Panc1 (cell line): ENCODE data around the gene VPS37B. TPM values are rescaled to one million over a fixed set of nuclear protein-coding genes. Genes with fewer than 3 reads are reported as not detected.

Source experiments
- ATAC-seq: fragments of 200-7000 bp; cut with Tn5 transposase; 2 replicates; pipeline ENCODE4 v1.9.1; 2020; ENCODE audit warnings: mild to moderate bottlenecking, moderate library complexity
- BruUV-seq: library from RNA; stranded (reverse); fragments of 400-500 nt; replicated peaks from 2 replicates; lab custom pipeline; 2021; lab: Mats Ljungman, UMichigan
- CTCF ChIA-PET: fragments of 300-600 bp; sonication (Branson Sonifier 250); formaldehyde crosslinking; loops from one replicate; lab custom pipeline; 2022; ENCODE audit warnings: antibody characterized with exemption; lab: Charles Lee
- POLR2A ChIA-PET: fragments of 300-600 bp; sonication (Branson Sonifier 250); formaldehyde crosslinking; loops from one replicate; lab custom pipeline; 2022; ENCODE audit warnings: antibody characterized with exemption; lab: Charles Lee
- DNase-seq: peaks from one replicate; pipeline ENCODE4 v3.0.0-alpha.2; 2010; ENCODE audit warnings: low read depth, low spot score
- H3K27ac ChIP-seq: 2 replicates; pipeline ENCODE4 v1.5.1; 2011; ENCODE audit warnings: mild to moderate bottlenecking, low read length, inconsistent platforms
- H3K27me3 ChIP-seq: fragments of 200-500 bp; sonication (Bioruptor generic); 2 replicates; pipeline ENCODE4 v1.6.0; 2014; ENCODE audit warnings: low read length, inconsistent platforms; ENCODE audit not compliant: control insufficient read depth, insufficient read depth
- H3K36me3 ChIP-seq: fragments of 200-500 bp; sonication (Bioruptor generic); 2 replicates; pipeline ENCODE4 v1.5.1; 2014; ENCODE audit warnings: inconsistent platforms, mild to moderate bottlenecking, low read length, moderate library complexity; ENCODE audit not compliant: control insufficient read depth, insufficient read depth
- H3K4me1 ChIP-seq: 2 replicates; pipeline ENCODE4 v1.5.1; 2011; ENCODE audit warnings: inconsistent platforms, mild to moderate bottlenecking, low read length, moderate library complexity; ENCODE audit not compliant: control insufficient read depth, insufficient read depth
- H3K4me3 ChIP-seq, 2 experiments: 2 replicates each; pipeline ENCODE4 v1.5.1; 2011 to 2012; ENCODE audit warnings: low read depth in 2 of 2, low read length in 2 of 2, mild to moderate bottlenecking in 2 of 2, inconsistent platforms in 1 of 2, moderate library complexity in 1 of 2
- H3K9me3 ChIP-seq: fragments of 200-500 bp; sonication (Bioruptor generic); 2 replicates; pipeline ENCODE4 v1.5.1; 2014; ENCODE audit warnings: low read depth, mild to moderate bottlenecking, inconsistent platforms, low read length, moderate library complexity; ENCODE audit not compliant: control insufficient read depth, insufficient read depth
- CTCF ChIP-seq: fragments of 450-650 bp; IDR thresholded peaks from 2 replicates; pipeline ENCODE4 v1.5.1; 2017; ENCODE audit warnings: mild to moderate bottlenecking
- POLR2AphosphoS5 ChIP-seq: IDR thresholded peaks from 2 replicates; pipeline ENCODE4 v1.6.1; 2012; ENCODE audit warnings: mild to moderate bottlenecking, low read depth, low read length, moderate library complexity
- REST ChIP-seq, 2 experiments: IDR thresholded peaks; 2 replicates each; pipeline ENCODE4 v1.6.1; 2011 to 2012; ENCODE audit warnings: low read depth in 2 of 2, control low read depth in 1 of 2, low read length in 1 of 2, mild to moderate bottlenecking in 1 of 2, moderate library complexity in 1 of 2; ENCODE audit not compliant: insufficient read depth in 1 of 2
- SIN3A ChIP-seq: IDR thresholded peaks from 2 replicates; pipeline ENCODE4 v1.6.1; 2012; ENCODE audit warnings: low read depth, mild to moderate bottlenecking, low read length, moderate library complexity, borderline replicate concordance; ENCODE audit not compliant: insufficient read depth
- TCF7L2 ChIP-seq: IDR thresholded peaks from 2 replicates; pipeline ENCODE4 v1.6.1; 2011; ENCODE audit warnings: mild to moderate bottlenecking, low read depth, low read length, inconsistent platforms
- in situ Hi-C: cut with HindIII; loops from 2 replicates; pipeline ENCODE4 v1.10.0; 2016; ENCODE audit warnings: low sequenced_read_pairs, low pct_unique_long_range_greater_than_20kb
- intact Hi-C: fragments of 100-400 bp; cut with micrococcal nuclease; formaldehyde crosslinking; loops from one replicate; pipeline ENCODE4 v1.10.0; 2022; ENCODE audit not compliant: unreplicated experiment
- total RNA-seq: library from RNA; stranded (reverse); gene quantifications from one replicate; pipeline ENCODE4 v1.2.1, GENCODE V29; 2021; ENCODE audit not compliant: unreplicated experiment

Gene VPS37B
- total RNA-seq, 1 experiment from 2014 or later = 76.7 TPM

- Histone ChIP-seq H3K4me3 (peak overlapping the region; percentile 30 to 57), H3K9me3 (no peaks in the 10 kb centered on the region), H3K36me3 (no peaks in the 10 kb centered on the region), H3K4me1 (peaks cover 82% of the 10 kb centered on the region), H3K27ac (peak overlapping the region; percentile 100), H3K27me3 (no peaks in the 10 kb centered on the region)
- DNase-seq (peak; percentile 83), ATAC-seq (peak; percentile 64)
- ChIA-PET POLR2A (interaction anchor here (0.7 to 1.3 kb wide), 4 partner anchors 15 to 58 kb away, joined by 3 read pairs; no protein-coding TSS in a partner anchor), CTCF (no interaction called here)
- in situ Hi-C loops = no loop called here
- intact Hi-C loops = no loop called here
- TSS peak; percentile 46 for BruUV-seq
- TF ChIP-seq SIN3A (no peak), POLR2AphosphoS5 (peak; percentile 64; the same call in 1 of the 2 replicates)
Measured at GRCh38 chr12:122886851-122887818, 8.8 kb downstream of the VPS37B start.

- ChIA-PET CTCF (interaction anchor here (0.5 to 0.7 kb wide), 3 partner anchors 65 to 246 kb away, joined by 3 to 11 read pairs (median 4); no protein-coding TSS in a partner anchor), POLR2A (interaction anchor here (0.9 to 1.0 kb wide), 2 partner anchors 26 to 59 kb away, joined by 3 read pairs; no protein-coding TSS in a partner anchor)
- DNase-seq = no peak
- no TSS peak for BruUV-seq
- TF ChIP-seq REST (IDR thresholded peaks at IDR 0.05; ENCODE audit: insufficient read depth in 1 of 2, low read depth in 2 of 2, low read length in 1 of 2) = no peak
- TF ChIP-seq SIN3A = no peak
- TF ChIP-seq CTCF = no peak
- TF ChIP-seq POLR2AphosphoS5 = no peak; the same call in 1 of the 2 replicates
- no peak for TF ChIP-seq TCF7L2
- Histone ChIP-seq H3K9me3 (no peaks in the 10 kb centered on the region), H3K4me1 (peaks cover 86% of the 10 kb centered on the region), H3K27me3 (no peaks in the 10 kb centered on the region), H3K27ac (peak overlapping the region; percentile 100), H3K4me3 (peak overlapping the region; percentile 30 to 40), H3K36me3 (no peaks in the 10 kb centered on the region)
- in situ Hi-C loops (no loop called here), intact Hi-C loops (no loop called here)
- peak; percentile 6 for ATAC-seq
Measured at GRCh38 chr12:122886161-122886560, 9.8 kb downstream of the VPS37B start.
